ENCODE results near the gene SLC9A9.

SLC9A9 gene

DNA sequence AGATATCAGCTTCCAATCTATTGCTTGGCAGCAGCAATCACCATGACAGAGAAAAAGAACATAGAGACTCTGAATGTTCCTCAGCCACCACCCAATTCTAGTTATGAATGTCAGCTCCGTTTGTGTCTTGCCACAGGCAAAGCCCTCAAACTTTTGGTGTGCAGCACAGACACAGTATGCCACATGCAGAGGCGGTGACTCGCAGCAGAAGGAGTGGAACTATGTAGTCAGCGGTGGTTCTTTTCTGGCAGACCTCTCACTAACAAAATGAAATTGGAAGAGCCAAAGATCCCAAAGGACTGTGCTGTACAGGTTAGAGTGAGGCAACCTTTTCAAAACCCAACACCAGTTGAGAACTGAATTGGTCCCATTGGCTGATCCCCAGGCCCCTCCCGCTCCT lies 220.9 kb downstream of the SLC9A9 start:
- no peak for DNase-seq (ENCODE audit: low read depth)
- no peak overlapping the region for H3K4me3 ChIP-seq (ENCODE audit: low read depth, low read length)
- TF ChIP-seq, protein P1, sequence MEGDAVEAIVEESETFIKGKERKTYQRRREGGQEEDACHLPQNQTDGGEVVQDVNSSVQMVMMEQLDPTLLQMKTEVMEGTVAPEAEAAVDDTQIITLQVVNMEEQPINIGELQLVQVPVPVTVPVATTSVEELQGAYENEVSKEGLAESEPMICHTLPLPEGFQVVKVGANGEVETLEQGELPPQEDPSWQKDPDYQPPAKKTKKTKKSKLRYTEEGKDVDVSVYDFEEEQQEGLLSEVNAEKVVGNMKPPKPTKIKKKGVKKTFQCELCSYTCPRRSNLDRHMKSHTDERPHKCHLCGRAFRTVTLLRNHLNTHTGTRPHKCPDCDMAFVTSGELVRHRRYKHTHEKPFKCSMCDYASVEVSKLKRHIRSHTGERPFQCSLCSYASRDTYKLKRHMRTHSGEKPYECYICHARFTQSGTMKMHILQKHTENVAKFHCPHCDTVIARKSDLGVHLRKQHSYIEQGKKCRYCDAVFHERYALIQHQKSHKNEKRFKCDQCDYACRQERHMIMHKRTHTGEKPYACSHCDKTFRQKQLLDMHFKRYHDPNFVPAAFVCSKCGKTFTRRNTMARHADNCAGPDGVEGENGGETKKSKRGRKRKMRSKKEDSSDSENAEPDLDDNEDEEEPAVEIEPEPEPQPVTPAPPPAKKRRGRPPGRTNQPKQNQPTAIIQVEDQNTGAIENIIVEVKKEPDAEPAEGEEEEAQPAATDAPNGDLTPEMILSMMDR (IDR thresholded peaks at IDR 0.05; ENCODE audit: control insufficient read depth, extremely low read depth, insufficient read depth): no peak

DNA sequence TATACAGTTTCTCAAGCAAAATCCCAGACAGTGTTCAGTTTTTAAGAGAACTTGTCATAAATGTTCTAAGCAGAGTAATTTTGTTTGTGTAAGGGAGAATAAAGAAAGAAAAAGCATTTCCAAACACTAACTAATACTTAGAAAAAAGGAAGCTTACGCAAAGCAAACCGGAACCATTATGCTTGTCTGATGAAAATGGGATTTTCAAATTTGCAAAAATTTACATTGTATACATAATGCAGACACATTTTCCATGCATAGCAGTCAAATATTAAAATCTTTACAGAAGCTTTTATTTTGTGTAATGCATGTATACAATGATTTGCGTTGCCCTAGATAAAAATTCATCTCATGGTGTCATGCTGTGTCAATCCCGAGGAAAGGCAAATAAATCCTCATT lies 229.0 kb downstream of the SLC9A9 start:
- H3K4me3 ChIP-seq (ENCODE audit: low read depth, low read length): no peak overlapping the region
- TF ChIP-seq, protein P1 (IDR thresholded peaks at IDR 0.05; ENCODE audit: control insufficient read depth, extremely low read depth, insufficient read depth): no peak

DNA sequence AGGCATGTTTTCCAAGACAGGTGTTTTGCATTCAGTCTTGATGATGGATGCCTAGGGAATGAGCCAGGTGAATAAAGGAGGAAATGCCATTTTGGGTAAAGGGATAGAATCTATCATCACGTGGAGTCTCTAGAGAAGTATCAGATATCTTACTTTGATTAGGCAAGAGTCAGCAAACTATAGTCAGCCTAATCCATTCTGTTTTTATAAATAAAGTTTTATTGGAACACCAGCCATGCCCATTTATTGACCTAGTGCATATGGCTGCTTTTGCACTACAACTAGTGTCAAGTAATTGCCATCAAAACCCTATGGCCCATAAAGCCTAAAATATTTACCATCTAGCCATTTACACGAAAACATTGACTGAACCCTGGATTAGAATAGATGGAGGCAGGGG lies 231.2 kb downstream of the SLC9A9 start:
- TF ChIP-seq, protein P1 (IDR thresholded peaks at IDR 0.05; ENCODE audit: control insufficient read depth, extremely low read depth, insufficient read depth): no peak
- no peak overlapping the region for H3K4me3 ChIP-seq (ENCODE audit: low read depth, low read length)
- DNase-seq (ENCODE audit: low read depth): no peak

More for the DNA sequence above, 229.0 kb downstream of the SLC9A9 start:
- no peak for DNase-seq (ENCODE audit: low read depth)

DNA sequence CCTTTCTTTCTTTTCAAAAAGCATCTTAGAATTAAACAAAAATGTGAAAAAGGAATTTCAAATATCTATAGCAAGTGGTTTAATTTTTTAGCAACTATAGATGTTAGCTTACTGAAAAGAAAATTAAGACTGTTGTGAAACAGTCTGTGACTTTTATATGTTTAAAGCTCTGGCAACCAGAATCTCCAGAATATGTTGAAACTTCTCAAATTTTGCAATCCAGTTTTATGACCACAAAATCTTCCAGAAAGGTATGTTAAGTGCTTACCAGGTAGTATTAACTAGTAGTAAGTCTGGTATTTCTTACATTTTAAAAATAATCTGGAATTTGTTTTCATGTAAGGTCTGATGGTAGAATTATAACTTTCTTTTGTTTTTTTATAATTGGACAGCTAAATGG lies 235.0 kb downstream of the SLC9A9 start:
- H3K4me3 ChIP-seq (ENCODE audit: low read depth, low read length): no peak overlapping the region
- TF ChIP-seq, protein P1 (IDR thresholded peaks at IDR 0.05; ENCODE audit: control insufficient read depth, extremely low read depth, insufficient read depth): no peak
- no peak for DNase-seq (ENCODE audit: low read depth)

DNA sequence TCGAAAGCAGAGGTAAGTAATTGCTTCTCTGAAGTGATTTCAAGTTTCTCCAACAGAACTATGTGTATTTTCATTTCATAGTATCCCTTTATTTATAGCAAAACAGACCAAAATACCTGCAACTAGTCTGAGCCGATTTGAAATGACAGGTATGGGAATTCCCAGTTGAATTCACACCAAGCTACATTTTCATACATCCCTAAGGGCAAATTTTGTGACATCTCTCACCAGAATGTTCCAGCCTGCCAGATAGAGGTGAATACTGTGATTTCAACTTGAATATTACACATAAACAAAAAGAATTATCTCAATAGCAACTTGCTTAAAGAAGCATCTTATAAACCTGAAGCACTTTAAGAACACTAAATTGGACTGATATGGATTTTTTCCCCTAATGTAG lies 235.7 kb downstream of the SLC9A9 start:
- TF ChIP-seq, protein P1 (IDR thresholded peaks at IDR 0.05; ENCODE audit: control insufficient read depth, extremely low read depth, insufficient read depth): no peak
- H3K4me3 ChIP-seq (ENCODE audit: low read depth, low read length): no peak overlapping the region
- no peak for DNase-seq (ENCODE audit: low read depth)

DNA sequence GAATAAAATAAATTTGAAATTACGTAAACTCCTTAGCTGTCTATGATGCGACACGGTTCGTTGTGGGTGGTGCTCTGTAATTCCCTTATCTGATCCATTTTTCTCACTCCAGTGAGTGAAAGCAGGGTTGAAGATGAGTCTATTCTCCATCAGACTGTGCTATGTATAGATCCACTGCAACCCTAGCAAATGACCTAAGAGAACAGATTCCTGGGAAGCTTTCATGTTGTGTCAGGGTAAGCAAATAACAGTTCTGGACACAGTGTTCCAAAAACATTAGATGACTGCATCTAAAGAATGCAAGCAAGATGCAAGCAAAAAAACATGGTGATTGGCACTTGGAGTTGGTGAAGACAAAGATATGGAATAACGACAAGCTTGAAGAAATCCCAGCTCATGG lies 239.3 kb downstream of the SLC9A9 start:
- TF ChIP-seq, protein P1 (IDR thresholded peaks at IDR 0.05; ENCODE audit: control insufficient read depth, extremely low read depth, insufficient read depth): no peak
- no peak overlapping the region for H3K4me3 ChIP-seq (ENCODE audit: low read depth, low read length)
- no peak for DNase-seq (ENCODE audit: low read depth)

GRCh38 chr3:143605233-143605950 lies 242.9 kb downstream of the SLC9A9 start:
- no peak for DNase-seq (ENCODE audit: low read depth)
- TF ChIP-seq, protein P1 (IDR thresholded peaks at IDR 0.05; ENCODE audit: control insufficient read depth, extremely low read depth, insufficient read depth): no peak
- H3K4me3 ChIP-seq (ENCODE audit: low read depth, low read length): no peak overlapping the region
